GM18505 (cell line): Measurements from ENCODE around the gene GADD45A.

Experiments
- ATAC-seq: cut with Tn5 transposase; IDR thresholded peaks from one replicate; pipeline ENCODE4 v1.9.1; 2021; ENCODE audit not compliant: unreplicated experiment
- POLR2A ChIP-seq: IDR thresholded peaks from 4 replicates; pipeline ENCODE4 v1.6.1; 2011; ENCODE audit warnings: borderline replicate concordance; ENCODE audit not compliant: insufficient read depth, insufficient read length; ENCODE audit errors: extremely low read depth

GADD45A gene

GRCh38 chr1:67677408-67677807 lies 7.6 kb upstream of the GADD45A start:
- ATAC-seq: no peak
- TF ChIP-seq POLR2A: no peak

GRCh38 chr1:67677930-67678329 lies 7.1 kb upstream of the GADD45A start:
- no peak for ATAC-seq
- no peak for TF ChIP-seq POLR2A

- TF ChIP-seq POLR2A: no peak
- ATAC-seq: no peak
Measured at GRCh38 chr1:67679691-67680090, 5.3 kb upstream of the GADD45A start.

DNA sequence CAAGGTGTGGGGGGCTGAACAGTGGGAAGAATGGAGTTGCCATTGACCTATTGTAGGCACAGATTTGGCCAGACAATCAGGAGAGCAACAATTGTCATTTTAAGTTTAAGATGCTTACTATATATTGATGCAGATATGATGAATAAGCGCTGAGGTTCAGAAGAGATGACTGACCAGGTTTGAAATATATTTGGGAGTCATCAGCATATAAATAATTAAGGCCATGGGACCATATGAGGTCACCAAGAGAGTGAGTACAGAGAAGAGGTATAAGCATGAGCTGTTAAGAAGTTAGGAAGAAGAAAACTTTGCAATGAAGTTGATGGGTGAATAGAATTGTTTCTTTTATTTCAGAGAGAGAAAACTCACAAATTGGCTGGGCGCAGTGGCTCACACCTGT lies 4.5 kb upstream of the GADD45A start:
- no peak for TF ChIP-seq POLR2A
- no peak for ATAC-seq

DNA sequence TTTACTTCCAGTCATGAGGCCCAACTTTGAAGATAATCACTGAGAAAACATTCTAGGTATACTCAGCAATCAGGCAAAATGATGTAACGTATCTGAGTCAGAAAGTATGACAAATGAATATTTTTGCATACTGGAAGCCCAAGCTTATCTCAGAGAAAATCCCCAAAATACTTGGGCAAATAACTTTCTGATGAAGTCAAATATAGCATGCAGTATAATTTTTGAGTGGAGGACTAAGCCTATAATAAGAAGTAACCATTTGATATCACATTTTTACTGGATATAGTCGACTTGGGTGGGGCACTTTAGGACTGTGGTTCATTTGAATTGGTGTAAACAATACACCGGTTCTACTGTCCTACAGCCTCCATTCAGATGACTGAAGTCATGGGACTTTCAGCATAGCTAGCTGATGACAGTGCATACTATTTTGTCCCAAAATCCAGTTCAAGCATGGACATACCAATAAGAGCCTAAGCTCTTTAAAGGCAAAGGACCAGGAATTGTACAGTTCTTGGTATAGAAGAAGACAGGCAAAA lies 2.3 kb upstream of the GADD45A start:
- no peak for ATAC-seq
- TF ChIP-seq POLR2A: no peak

DNA sequence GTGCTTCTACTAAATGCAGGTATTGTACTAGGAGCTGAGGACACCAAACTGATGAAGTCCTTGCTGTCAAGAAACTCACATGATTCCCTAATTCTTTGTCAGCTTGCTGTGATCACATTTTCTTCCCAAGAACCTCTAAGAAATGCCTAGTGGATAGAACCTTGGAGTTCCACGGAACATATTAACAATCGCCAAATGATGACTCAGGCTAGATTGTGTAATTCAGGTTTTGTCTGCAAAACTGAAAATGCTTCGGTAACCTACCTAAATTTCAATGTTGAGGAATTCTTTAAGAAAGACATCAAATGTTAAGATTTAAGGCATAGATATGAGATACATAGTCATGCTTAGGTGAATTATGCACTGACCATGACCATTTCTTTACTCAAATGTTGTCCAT lies 1.7 kb upstream of the GADD45A start:
- ATAC-seq: no peak
- TF ChIP-seq POLR2A: no peak

DNA sequence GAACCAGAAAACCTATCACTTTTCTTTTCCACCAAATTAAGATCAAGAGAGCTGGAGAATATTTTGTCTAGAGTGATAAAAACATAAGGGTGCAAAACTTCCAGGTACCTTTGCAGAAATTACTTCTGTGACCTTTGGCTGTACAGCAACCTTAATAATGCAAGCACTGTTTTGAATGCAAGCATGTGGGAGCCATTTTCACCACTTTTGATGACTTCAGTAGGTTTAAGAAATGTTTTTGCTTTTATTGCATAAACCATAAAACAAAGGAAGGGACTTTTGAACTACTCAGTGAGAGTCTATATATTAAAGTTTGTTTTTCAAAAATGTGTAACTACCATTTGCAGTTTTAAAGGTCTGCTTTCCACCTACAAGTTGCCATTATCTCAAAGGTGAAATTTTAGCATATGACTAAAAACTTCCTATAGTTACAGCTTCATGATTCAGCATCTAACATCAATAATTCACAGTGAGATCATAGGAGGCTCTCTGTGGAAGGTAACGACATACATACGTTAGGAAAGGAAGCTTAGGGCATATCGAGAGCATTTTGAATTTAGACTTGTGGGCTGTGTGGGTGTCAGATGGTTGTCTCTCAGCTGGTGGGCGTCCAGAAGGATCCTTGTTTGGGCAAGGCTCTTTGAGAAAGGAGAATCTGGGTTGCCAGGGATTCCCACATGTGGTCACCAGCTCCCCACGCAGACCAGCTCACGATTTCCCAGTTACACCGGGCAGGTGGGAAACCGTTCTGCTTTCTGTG lies 1.1 kb upstream of the GADD45A start:
- no peak for TF ChIP-seq POLR2A
- no peak for ATAC-seq

DNA sequence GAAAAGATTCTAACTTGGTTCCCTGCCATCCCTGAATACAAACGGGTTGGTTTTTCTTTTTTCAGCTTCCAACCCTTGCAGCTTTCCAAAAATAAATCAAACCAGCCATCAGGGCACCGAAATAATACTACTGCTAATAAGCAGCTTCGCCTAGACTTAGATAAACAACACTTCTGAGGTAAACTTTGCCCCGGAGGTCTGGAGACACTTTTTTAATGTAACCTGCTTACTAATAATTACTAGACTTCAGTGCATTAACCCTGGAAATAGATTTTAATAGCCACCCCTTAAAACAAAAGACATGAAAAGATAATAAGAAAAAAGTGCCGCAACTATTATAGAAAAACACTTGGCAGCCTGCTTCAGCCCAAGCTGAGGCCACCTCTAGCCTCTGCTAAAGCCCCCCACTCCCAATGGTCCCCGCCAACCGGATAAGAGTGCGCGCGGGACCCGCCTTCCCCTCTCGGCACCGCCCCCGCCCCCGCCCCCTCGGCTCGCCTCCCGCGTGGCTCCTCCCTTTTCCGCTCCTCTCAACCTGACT lies 405 bp upstream of the GADD45A start:
- TF ChIP-seq POLR2A: no peak
- ATAC-seq: no peak

- no peak for TF ChIP-seq POLR2A
- ATAC-seq: peak; percentile 12
Measured at GRCh38 chr1:67685558-67686266, 711 bp downstream of the GADD45A start.

- TF ChIP-seq POLR2A: peak; percentile 61
- ATAC-seq: peak; percentile 23
Measured at GRCh38 chr1:67686267-67687197, 1.5 kb downstream of the GADD45A start.

DNA sequence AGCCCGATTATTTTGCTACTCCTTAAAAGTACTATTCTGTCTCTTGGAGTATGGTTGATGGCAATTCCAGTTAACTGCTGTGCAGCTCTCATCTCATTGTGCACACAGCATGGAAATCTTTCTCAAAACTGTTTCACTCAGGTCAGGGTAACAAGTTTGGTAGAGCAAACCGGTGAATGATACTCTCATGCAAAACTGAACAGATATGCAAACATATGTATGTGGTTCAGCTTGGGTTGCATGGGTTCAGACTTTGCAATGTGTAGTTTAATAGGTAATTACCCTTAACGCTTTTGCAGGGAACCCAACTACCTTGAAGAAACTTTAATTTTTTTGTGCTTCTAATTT lies 2.2 kb downstream of the GADD45A start:
- TF ChIP-seq POLR2A: no peak
- no peak for ATAC-seq

DNA sequence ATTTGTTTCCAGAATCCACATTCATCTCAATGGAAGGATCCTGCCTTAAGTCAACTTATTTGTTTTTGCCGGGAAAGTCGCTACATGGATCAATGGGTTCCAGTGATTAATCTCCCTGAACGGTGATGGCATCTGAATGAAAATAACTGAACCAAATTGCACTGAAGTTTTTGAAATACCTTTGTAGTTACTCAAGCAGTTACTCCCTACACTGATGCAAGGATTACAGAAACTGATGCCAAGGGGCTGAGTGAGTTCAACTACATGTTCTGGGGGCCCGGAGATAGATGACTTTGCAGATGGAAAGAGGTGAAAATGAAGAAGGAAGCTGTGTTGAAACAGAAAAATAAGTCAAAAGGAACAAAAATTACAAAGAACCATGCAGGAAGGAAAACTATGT lies 2.6 kb downstream of the GADD45A start:
- no peak for TF ChIP-seq POLR2A
- ATAC-seq: no peak
